Limb (tissue), 2 donors: Measurements from ENCODE around the gene WDR31.
"Not testable (repeated sequence)": the region's sequence is repeated elsewhere in the genome, so short reads cannot be mapped to it uniquely, and the experiment has no call there.

Experiments used
- DNase-seq, 2 donors: peaks; one replicate each; pipeline ENCODE4 v3.0.0-alpha.2; 2016; ENCODE audit errors: extremely low spot score in 2 of 2

WDR31 gene

DNA sequence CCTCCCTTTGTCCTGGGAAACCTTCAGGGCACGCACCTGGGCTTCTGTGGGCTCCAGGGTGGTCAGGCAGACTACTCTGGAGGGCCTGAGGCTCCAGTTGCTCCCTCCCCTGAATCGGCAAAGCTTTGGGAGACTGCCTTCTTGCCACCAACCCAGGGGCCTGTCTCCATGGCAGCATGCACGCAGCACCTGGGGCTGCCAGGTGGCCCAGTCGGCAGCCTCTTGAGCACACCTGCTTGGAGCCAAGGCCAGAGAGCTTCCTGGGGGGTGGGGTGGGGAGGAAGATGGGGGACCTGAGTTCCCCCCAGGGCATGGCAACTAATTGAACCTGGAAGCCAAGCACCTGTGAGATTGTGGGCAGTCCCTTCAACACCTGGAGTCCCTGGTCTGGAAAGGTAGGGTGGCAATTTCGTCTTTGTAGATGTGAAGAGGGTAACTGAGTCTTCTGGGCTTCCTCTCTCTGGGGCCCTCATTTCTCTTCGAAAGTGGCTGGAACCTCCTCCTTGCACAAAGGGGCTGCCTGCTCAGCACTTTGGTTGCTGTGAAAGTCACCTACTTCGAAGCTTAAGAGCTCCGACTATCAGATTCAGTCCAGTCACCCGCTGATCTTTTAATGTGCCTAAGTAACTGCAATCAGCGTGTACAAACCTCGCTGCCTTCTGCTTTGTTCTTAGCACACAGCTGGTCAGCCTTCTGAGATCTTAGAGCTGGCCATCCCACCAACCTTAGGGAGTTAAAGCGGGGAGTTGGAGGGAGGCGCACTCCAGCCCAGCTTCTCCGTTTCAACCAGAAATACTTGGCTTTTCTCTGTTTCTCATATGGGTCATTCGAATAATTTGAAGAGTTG lies 40.9 kb downstream of the WDR31 start:
- DNase-seq, result no peak

DNA sequence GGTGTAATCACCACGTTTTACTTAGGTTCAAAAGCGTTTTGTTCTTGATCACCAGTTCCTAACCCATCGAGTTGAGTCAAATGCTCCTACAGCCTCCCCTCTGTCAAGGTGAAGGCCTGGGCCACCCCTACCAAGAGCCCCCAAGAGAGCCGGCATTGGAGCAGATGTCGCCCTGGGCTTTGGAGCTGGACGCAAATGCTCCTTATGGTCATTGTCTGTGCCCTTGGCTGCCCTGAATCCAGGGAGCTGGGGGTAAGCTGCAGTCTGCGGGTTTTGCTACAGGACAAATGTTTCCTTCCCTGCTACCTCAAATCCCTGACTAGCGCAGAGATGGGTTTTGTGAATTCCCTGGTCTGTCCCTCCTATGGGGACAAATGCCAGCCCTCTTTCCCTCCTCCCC lies 41.8 kb downstream of the WDR31 start:
- no peak for DNase-seq

DNA sequence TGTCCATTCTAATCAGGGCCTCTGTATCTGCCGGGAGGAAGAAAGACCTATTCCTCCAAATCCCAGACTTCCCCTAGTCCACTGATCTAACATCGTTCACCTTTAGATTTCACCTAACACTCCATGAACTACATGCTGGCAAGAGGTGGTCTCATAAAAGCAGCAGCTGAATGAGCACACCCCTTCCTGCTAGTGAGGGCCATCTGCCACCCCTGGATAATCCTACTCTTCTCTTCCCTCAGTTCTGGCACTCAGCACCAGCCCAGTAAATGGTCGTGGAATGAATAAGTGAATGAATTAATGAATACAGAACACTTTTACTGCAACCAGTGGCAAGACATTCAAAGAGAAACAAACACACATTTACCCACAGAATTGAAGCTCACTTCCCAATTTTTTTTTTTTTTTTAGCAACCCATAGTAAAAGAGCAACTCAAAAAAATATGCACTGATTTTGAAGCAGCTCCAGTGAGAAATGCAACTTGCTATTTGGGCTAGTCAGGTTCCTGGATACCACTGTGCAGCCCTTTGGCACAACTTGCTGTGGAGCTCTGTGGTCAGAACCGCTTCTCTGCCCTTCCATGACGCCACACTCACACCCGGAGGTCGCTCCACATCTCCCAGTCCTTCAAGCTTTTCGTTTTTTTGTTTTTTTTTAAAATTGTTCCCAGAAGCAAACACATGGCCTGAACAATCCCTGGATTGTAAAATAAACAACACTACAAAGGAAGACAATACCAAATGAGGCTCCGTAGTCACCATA lies 43.1 kb downstream of the WDR31 start:
- DNase-seq, result no peak

DNA sequence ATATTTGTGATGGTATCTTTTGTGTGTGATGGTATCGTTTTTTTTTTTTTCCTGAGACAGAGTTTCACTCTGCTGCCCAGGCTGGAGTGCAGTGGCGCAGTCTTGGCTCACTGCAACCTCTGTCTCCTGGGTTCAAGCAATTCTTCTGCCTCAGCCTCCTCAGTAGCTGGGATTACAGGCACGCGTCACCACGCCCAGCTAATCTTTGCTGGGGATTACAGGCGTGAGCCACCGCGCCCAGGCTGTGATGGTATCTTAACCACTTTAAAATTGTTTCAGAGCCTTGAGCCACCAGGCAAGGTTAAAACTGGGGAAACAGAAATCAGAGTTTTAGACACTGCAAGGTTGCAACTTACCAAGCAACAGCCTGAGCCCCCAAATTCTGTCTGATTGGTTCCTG lies 43.8 kb downstream of the WDR31 start:
- DNase-seq, result not testable (repeated sequence)

DNA sequence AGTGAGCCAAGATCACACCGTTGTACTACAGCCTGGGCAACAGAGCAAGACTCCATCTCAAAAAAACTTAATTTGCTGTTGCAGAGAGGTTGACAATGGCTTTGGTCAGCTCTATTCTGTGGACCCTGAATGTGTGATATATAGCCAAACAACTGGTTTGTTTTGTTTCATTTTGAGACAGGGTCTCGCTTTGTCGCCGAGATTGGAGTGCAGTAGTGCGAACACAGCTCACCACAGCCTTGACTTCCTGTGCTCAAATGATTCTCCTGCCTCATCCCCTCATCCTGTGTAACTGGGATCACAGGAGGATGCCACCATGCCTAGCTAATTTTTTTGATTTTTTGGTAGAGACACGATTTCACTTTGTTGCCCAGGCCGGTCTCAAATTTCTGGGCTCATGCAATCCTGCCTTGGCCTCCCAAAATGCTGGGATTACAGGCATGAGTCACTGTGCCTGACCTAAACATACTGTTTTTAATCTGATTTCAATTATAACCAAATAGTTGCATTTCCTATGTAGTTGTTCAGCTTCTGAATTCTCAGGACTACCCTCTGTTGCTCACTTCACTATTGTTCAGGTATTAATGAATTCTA lies 46.7 kb downstream of the WDR31 start:
- no peak for DNase-seq

DNA sequence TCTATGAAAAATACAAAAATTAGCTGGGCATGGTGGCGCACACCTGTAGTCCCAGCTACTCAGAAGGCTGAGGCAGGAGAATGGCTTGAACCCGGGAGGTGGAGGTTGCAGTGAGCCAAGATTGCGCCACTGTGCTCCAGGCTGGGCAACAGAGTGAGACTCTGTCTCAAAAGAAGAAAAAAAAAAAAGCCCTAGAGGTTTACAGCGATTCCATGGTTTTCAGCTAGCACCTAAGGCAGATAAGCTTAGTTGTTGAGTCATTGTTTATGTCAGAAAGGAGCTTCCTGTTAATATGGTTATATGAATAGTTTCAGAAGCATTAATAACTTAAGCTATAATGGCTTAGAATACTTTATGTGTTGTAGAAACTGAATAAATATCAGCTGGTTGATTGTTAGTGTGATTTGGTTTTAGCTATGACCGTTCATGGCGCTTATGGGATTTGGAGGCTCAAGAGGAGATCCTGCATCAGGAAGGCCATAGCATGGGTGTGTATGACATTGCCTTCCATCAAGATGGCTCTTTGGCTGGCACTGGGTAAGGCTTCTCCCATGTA lies 49.9 kb downstream of the WDR31 start:
- no peak for DNase-seq

DNA sequence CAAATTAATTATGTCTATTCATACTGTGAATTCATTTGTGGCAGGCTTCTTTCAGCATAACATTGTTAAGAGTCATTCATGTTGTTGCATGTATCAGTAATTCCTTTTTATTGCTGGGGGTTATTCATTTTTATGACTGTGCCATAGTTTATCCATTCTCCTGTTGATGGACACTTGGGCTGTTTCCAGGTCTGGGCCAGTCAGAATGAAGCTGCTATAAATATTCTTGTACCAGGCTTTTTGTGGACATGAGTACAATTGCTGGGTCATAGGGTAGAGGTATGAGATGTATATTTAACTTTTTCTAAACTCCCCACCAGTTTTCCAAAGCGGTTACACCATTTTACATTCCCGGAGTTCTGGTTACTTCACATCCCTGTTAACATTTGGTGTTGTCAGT lies 51.0 kb downstream of the WDR31 start:
- no peak for DNase-seq

DNA sequence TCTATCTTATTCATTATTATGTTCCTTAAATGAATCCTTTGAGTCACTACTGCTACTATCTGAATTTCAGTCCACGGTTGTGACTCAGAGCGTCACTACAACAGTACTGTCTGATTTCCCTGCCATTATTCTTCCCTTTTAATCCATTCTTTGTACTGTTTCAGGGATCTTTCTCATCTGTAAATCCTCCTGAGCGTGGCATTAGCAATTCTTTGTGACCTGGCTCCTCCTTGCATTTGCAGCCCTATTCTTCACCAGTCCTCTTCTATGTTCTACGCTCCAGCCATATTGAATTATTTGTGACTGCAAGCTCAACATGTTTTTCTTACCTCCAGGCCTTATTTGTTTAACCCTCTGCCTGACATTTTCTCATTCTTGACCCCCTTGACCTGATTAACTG lies 58.7 kb downstream of the WDR31 start:
- no peak for DNase-seq

DNA sequence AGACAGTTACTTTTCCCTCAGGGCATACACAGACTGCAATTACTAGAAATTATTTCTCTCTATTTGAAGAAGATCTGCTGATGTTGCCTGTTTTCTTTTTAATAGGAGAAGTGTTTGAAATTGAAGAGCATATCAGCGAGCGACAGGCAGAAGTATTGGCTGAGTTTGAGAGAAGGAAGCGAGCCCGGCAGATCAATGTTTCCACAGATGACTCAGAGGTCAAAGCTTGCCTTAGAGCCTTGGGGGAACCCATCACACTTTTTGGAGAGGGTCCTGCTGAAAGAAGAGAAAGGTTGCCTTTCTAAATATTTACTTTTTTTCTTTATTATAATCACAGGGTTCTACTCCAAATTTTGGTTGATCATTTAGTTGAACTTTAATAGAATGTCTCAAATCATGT lies 61.2 kb downstream of the WDR31 start:
- DNase-seq, result no peak

DNA sequence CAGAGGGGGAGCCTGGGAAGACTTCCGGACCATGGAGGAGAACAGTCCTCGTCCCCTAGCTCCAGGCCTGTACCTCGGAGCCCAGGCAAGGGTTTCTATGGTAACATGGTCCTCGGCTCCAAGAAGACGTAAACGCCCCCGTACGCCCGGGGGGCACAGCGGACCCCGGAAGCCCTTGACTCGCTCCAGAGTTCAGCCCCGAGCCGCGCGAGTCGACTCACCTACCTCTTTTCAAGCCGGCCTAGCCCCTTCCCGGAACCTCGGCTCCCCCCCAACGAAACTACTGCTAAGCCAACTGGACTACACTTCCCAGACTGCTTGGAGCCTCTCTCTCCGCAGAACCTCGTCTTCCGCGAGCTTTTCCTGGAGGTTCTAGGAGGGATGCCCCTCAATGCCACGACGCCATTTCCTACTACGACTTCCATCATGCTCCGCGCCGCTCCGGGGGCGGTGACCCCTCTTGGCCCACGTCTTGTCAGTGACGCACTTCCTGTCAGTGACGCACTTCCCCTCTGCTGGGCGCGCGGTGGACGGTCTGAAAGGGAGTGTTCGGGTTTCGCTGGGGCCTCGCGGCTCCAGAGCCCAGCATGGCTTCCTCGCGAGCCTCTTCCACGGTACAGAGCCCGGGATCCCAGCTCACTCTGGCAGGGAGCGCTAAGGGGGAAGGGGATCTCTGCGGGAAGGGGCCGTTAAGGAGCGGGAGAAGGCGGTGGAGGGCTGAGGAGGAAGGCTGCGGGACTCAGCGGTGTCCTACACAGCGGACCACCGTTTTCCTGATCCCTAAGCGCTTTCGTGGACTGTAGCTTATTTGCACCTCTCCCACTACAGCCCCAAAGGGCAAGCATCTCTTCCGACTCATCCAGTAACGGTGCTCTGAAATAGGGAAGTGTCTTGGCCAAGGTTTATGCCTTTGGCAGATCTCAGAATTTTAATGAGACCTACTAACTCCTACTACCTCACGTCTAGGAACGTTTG lies 64.6 kb downstream of the WDR31 start, which contains the start of the genes CDC26 and PRPF4:
Gene CDC26 (minus strand): TSS at position 416 of the 975 bp plus-strand sequence. CDS start 3,065 bp downstream, outside the sequence.
Gene PRPF4 (plus strand): TSS at position 502 of the 975 bp plus-strand sequence. CDS start 86 bp downstream, at position 588.
- DNase-seq, result peak; percentile 98 to 99

DNA sequence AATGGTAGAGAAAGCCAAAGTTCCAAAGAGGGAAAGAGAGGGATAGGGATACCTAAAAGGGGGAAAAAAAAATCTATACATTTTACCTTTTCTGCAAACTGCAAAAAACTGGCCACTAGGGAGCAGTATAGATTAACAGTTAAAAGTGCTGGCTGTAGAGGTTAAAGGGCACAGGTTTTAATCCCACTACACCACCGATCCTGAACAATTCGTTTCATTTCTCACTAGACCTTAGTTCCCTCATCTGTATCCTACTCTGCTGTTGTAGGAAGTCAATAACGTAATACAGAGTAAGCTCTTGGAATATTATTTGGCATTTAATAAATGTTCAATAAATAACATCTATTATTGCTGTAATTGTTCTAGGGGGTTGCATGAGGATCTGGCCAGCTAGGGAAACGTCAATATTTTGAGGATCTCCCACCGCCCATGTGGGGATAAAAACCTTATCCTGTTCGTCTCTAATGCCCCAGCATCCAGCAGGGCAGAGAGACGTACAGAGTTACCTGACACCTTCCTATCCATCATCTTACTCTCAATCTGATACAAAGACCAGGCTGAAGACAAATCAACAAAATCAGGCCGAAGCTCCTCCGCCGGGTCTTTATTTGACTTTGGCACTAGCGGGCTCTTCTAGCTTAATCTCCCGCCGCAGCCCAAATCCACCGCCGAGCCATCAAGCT lies 65.5 kb downstream of the WDR31 start:
- peak; percentile 32 to 66 for DNase-seq

DNA sequence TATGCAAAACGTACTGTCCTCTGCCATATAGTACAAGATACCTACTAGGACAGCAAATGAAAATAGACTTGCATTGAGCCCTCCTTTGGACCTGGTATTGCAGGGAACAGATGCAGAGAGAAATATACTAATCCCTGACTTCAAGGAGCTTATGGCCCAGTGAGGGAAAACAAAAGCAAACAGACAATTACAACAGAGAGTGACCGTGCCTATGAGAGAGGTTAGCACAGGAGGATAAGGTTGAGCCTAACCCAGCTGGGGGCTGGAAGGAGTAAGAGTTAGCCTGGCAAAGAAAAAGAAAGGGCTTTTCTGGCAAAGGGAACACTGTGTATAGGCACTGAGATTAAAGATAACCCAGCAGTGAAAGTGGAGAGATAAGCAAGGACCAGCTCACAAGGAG lies 70.2 kb downstream of the WDR31 start:
- no peak for DNase-seq

DNA sequence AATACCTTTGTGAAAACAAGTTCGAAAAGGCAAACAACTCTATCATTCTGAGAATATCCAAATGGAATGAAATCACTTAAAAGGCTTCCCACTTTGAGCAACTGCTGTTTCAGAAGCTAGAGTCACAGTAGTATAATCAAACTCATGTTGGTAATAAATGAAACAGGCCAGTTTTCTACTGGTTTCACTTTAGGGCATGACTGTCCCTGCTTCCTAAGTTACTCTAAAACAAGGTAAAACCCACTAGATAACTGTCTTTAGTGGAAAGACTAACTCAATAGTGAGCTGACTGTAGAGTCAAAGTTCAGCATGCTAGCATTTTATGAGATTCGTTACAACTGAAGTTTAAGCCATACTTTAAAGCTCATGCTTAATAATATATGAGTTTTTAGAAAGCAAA lies 70.7 kb downstream of the WDR31 start:
- DNase-seq, result no peak

DNA sequence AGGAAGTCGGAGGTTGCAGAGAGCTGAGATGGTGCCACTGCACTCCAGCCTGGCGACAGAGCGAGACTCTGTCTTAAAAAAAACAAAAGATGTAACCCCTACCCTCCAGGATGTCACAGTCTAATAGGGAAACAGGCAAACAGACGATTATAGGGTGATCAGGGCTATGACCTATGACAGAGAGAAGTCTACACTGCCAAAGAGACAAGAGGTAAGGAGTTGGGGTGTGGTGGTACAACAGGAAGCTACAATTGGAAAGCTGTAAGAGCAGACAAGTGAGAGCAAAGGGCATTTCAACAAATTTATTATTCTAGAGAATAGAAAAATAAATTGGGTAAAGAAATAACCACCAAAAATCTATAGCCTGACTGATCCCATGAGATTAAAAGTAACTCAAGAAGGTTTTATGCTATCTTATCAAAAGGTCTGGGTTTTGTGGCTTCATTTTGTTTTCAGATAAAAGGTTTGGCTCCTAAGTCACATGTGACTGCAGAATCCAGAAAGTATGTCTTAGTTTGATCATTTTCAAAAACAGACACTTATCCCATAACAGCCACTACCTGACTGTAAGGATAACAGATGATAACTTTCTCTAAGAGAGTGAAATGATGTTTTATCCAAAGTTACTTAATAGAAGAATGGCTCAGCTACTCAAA lies 72.0 kb downstream of the WDR31 start:
- no peak for DNase-seq

DNA sequence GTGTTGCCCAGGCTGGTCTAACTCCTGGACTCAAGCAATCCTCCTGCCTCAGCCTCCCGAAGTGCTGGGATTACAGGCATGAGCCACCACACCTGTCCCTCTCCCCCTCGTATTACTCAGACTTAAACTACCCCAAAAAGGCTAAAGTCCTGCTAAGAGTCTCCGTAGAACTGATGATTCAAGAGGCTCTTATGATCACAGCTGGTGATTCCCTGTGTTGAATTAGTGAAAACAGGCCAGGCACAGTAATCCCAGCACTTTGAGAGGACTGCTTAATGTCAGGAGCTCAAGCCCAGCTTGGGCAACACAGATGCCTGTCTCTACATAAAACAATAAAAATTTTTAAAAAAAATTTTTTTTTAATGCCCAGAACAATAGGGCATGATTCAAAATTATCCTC lies 73.9 kb downstream of the WDR31 start:
- DNase-seq, result no peak
